HG03108 (cell line): ENCODE data around the gene THAP10.
"Not testable (repeated sequence)": the region's sequence is repeated elsewhere in the genome, so short reads cannot be mapped to it uniquely, and the experiment has no call there.

Experiments used
- ATAC-seq: cut with Tn5 transposase; IDR thresholded peaks from one replicate; pipeline ENCODE4 v1.9.1; 2021; ENCODE audit warnings: moderate library complexity; ENCODE audit not compliant: unreplicated experiment

The THAP10 gene

GRCh38 chr15:70892002-70892911 is at the start of gene THAP10, which contains the start of gene LRRC49:
THAP10 (minus strand) TSS chr15:70892433; CDS start chr15:70892272, 161 bp downstream.
LRRC49 (plus strand) TSS chr15:70892826; CDS start chr15:70892895, 69 bp downstream.
- ATAC-seq = peak; percentile 56

- no peak for ATAC-seq
These were observed 44.1 kb upstream of the THAP10 start for GRCh38 chr15:70936326-70936725.

- ATAC-seq = no peak
These were observed 43.4 kb upstream of the THAP10 start for GRCh38 chr15:70935631-70936030.

- no peak for ATAC-seq
These were observed 41.2 kb upstream of the THAP10 start for GRCh38 chr15:70933411-70933810.

GRCh38 chr15:70932397-70932796 is 40.2 kb upstream of the THAP10 start:
- ATAC-seq = no peak

- no peak for ATAC-seq
These were observed 39.6 kb upstream of the THAP10 start for GRCh38 chr15:70931821-70932220.

GRCh38 chr15:70926914-70927313 is 34.7 kb upstream of the THAP10 start:
- ATAC-seq = not testable (repeated sequence)

- ATAC-seq = no peak
These were observed 31.3 kb upstream of the THAP10 start for GRCh38 chr15:70923311-70924080.

GRCh38 chr15:70922119-70922518 is 29.9 kb upstream of the THAP10 start:
- no peak for ATAC-seq

GRCh38 chr15:70920981-70921696 is 28.9 kb upstream of the THAP10 start:
- ATAC-seq = no peak

- no peak for ATAC-seq
These were observed 25.7 kb upstream of the THAP10 start for GRCh38 chr15:70917955-70918354.

GRCh38 chr15:70916531-70916930 is 24.3 kb upstream of the THAP10 start:
- no peak for ATAC-seq

GRCh38 chr15:70912187-70912586 is 20.0 kb upstream of the THAP10 start:
- ATAC-seq = no peak

GRCh38 chr15:70910958-70911357 is 18.7 kb upstream of the THAP10 start:
- no peak for ATAC-seq

GRCh38 chr15:70907784-70908471 is 15.7 kb upstream of the THAP10 start:
- ATAC-seq = no peak

- no peak for ATAC-seq
These were observed 14.6 kb upstream of the THAP10 start for GRCh38 chr15:70906842-70907241.

GRCh38 chr15:70902107-70902506 is 9.9 kb upstream of the THAP10 start:
- ATAC-seq = no peak

GRCh38 chr15:70892912-70893560 is 803 bp upstream of the THAP10 start:
- ATAC-seq = peak; percentile 19

GRCh38 chr15:70882361-70882760 is 9.9 kb downstream of the THAP10 start:
- no peak for ATAC-seq

- no peak for ATAC-seq
These were observed 11.5 kb downstream of the THAP10 start for GRCh38 chr15:70880781-70881180.
